ENCODE measurements around the gene LIX1L. TPM values are rescaled to one million over a fixed set of nuclear protein-coding genes. Genes with fewer than 3 reads are reported as not detected.

LIX1L gene
- total and polyA plus RNA-seq, 4 donors = 23.6 to 42.4 (median 37.3) TPM

DNA sequence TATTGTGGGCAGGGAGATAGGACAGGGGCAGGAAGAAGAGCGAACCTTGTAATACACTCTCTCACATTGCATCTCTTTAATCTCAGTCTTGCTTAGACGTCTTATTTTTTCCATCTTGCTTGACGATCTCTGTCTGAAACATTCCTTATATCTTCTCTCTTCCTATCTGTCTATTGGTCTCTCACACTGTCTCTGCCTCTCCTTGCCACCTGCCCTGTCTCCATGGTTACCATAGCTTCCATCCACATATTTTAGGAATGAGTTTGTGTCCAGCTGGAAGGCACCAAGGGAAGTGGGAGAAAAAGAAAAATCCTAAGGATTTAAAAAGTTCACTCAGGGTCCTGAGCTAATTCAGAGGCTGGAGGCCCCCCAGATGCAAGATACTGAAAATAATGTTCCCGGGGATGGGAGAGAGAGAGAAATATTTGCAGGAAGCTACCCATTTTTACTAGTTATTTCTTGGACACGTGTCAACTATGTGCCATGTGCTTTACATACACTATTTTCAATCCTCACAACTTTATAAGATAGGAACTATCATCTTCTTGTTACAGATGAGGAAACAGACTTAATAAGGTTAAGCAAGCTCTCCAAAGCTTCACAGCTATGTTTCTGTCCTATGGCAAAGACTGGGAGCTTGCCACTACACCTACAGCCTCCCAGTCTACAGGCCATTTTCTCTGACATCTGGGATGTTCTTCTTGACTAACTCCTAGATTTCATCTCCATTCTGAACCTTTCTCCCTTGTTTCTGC is 5.6 kb upstream of the LIX1L start:
- Histone ChIP-seq H3K36me3 (ENCODE audit: control insufficient read depth, insufficient read depth, low read length) (no peaks in the 10 kb centered on the region), H3K27ac (ENCODE audit: low read depth, low read length) (peak overlapping the region; percentile 96), H3K4me1 (ENCODE audit: control insufficient read depth, insufficient read depth, low read length) (peaks cover 42% of the 10 kb centered on the region), H3K9me3 (ENCODE audit: control insufficient read depth, insufficient read depth, low read length) (peaks cover 5% of the 10 kb centered on the region), H3K27me3 (ENCODE audit: control insufficient read depth, insufficient read depth, low read length) (no peaks in the 10 kb centered on the region), H3K4me3 (ENCODE audit: low read depth, low read length) (peak overlapping the region; percentile 64)
- DNase-seq (ENCODE audit: low read depth in 4 of 6, low spot score in 6 of 6) = peak in 2 of 6 donors; percentile 55 to 56
- WGBS (ENCODE audit: insufficient coverage) = 29% methylated on average over 3 of the region's 5 CpGs

DNA sequence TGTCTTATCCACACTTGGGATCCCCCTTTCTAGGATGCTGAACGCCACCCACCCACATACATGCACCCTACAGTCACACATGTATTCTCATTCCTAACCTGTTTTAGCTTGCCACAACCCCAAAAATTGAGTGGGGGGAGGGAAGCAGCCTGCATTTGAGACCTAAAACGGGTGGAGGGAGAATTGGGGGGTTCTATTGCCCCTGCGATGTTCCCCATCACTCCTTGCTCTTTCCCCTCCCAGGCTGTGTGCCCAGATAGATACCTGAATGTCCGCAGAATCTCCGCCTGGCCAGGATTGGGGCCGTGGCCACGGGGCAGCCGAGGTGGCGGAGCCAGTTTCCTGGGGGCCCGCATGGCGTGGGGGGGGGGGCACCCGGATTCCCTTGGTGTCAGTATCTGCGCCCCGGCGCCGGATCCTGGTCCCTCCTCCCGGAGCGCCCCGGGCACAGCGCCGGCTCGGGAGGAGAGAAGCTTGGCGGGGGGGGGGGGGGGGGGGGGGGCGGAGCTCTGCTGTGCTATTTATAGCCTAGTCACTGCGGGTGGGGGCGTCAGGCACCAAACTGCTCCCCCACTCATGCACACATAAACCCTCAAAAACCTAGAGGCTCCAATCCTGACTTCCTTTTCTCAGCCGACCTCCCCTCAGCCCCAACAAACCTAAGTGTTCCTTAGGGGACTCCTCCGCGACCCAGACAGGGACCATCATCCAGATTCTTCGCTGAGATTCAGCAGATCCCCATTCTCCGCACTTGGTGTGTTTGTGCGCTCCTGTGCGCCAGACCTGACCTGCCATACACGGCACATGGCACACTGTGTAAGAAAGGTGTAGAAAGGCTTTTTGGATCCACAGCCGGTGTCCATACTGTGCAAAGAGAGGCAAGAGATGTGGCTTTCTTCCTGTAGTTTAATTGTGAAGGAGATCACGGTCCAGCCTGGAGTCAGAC is 4.6 kb upstream of the LIX1L start:
- Histone ChIP-seq H3K4me1 (ENCODE audit: control insufficient read depth, insufficient read depth, low read length) (peaks cover 42% of the 10 kb centered on the region), H3K4me3 (ENCODE audit: low read depth, low read length) (peak overlapping the region; percentile 93), H3K36me3 (ENCODE audit: control insufficient read depth, insufficient read depth, low read length) (no peaks in the 10 kb centered on the region), H3K27ac (ENCODE audit: low read depth, low read length) (peak overlapping the region; percentile 96), H3K27me3 (ENCODE audit: control insufficient read depth, insufficient read depth, low read length) (no peaks in the 10 kb centered on the region), H3K9me3 (ENCODE audit: control insufficient read depth, insufficient read depth, low read length) (peaks cover 4% of the 10 kb centered on the region)
- peak in 3 of 6 donors; percentile 23 to 79 (median 78) for DNase-seq (ENCODE audit: low read depth in 4 of 6, low spot score in 6 of 6)
- 4% methylated on average over 14 of the region's 36 CpGs for WGBS (ENCODE audit: insufficient coverage)

DNA sequence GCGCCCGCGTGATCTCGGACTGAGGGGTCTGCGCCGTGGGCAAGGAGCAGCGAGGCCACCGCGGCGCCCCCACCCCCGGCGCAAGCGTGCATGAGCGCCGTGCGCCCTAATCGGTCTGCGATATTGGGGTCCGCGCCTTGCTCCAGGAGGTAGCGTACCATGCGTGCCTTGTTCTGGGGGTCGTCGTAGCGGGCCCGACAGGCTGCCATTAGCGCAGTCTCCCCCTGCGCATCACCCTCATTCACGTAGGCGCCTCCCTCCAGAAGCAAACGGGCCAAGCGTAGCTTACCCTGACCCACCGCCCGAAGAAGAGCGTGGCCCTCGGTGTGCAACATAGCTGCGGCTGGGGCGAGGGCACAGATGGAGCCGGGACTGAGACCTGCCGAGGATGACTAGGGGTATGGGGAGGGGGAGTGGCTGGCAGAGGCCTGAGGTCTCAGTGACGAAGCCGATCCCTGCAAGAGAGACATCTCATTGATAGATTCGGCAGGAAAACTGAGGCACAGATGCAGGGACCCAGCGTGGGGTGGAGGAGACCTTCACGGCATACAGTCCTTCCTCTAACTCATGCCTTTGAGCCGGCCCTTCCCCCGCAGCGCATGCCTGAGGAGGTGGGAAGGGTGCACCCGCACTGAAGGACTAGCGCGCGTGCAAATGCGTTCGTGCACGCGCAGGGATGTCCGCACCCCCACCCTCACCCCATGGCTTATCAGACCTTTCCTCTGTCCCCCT is 3.8 kb upstream of the LIX1L start:
- no peaks in the 10 kb centered on the region for H3K36me3 ChIP-seq (ENCODE audit: control insufficient read depth, insufficient read depth, low read length)
- no peaks in the 10 kb centered on the region for H3K27me3 ChIP-seq (ENCODE audit: control insufficient read depth, insufficient read depth, low read length)
- H3K4me3 ChIP-seq (ENCODE audit: low read depth, low read length) = peak overlapping the region; percentile 93
- peaks cover 42% of the 10 kb centered on the region for H3K4me1 ChIP-seq (ENCODE audit: control insufficient read depth, insufficient read depth, low read length)
- peak overlapping the region; percentile 94 for H3K27ac ChIP-seq (ENCODE audit: low read depth, low read length)
- DNase-seq (ENCODE audit: low read depth in 4 of 6, low spot score in 6 of 6) = peak in 3 of 6 donors; percentile 59 to 92 (median 81)
- H3K9me3 ChIP-seq (ENCODE audit: control insufficient read depth, insufficient read depth, low read length) = no peaks in the 10 kb centered on the region
- WGBS (ENCODE audit: insufficient coverage) = under 1% methylated on average over 50 of the region's 57 CpGs

DNA sequence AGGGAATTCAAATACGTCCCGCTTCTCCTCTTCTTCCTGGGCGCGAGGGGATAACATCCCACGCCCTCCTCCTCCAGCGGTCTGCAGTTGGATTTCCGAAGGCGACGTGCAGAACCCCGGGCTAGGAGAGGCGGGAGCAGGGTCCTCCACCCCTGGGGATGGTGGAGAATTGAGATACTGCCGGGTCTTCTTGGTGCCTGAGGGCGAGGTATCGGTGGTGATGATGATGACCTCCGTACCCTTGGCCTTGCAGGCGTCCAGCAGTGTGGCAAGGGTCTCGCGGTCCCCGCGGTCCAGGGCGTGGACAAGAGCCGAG is 3.2 kb upstream of the LIX1L start:
- Histone ChIP-seq H3K36me3 (ENCODE audit: control insufficient read depth, insufficient read depth, low read length) (no peaks in the 10 kb centered on the region), H3K27me3 (ENCODE audit: control insufficient read depth, insufficient read depth, low read length) (no peaks in the 10 kb centered on the region), H3K27ac (ENCODE audit: low read depth, low read length) (peak overlapping the region; percentile 94), H3K9me3 (ENCODE audit: control insufficient read depth, insufficient read depth, low read length) (no peaks in the 10 kb centered on the region), H3K4me3 (ENCODE audit: low read depth, low read length) (peak overlapping the region; percentile 93), H3K4me1 (ENCODE audit: control insufficient read depth, insufficient read depth, low read length) (peaks cover 42% of the 10 kb centered on the region)
- under 1% methylated on average over 16 of the region's 22 CpGs for WGBS (ENCODE audit: insufficient coverage)
- DNase-seq (ENCODE audit: low read depth in 4 of 6, low spot score in 6 of 6) = no peak

DNA sequence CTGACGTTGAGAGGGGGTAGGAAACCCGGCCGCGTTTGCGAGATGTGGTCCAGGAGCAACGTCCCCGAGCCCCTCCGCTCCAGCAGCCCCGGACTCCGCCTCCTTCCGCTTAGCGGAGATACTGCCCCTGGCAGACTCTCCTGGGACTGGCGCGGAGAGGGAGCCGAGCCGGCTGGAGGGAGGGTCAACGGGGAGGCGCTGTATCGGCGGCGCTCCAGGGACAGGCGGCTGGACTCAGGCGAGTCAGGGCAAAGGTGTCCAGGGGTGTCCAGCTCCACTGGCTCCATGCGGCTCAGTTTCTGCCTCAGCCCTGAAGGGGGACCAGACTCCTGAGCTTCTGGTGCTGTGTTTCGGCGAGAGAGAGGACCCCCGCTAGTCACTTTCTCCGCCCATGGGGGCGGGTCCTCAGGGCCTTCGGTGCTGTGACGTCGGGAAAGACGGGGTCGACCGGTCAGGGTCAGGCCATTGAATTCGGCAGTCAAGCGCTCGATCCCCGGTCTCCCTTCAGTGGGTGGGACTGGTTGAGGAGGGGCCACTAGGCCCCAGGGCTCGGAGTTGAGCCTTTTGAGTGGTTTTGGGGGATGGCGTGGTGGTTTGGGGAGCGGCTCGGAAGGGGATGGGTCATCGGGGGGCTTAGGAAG is 2.8 kb upstream of the LIX1L start:
- H3K27me3 ChIP-seq (ENCODE audit: control insufficient read depth, insufficient read depth, low read length) = no peaks in the 10 kb centered on the region
- peak overlapping the region; percentile 94 for H3K27ac ChIP-seq (ENCODE audit: low read depth, low read length)
- peak in 3 of 6 donors; percentile 76 to 95 (median 93) for DNase-seq (ENCODE audit: low read depth in 4 of 6, low spot score in 6 of 6)
- no peaks in the 10 kb centered on the region for H3K9me3 ChIP-seq (ENCODE audit: control insufficient read depth, insufficient read depth, low read length)
- no peaks in the 10 kb centered on the region for H3K36me3 ChIP-seq (ENCODE audit: control insufficient read depth, insufficient read depth, low read length)
- H3K4me1 ChIP-seq (ENCODE audit: control insufficient read depth, insufficient read depth, low read length) = peaks cover 42% of the 10 kb centered on the region
- WGBS (ENCODE audit: insufficient coverage) = 1% methylated on average over 43 of the region's 44 CpGs
- H3K4me3 ChIP-seq (ENCODE audit: low read depth, low read length) = peak overlapping the region; percentile 93

DNA sequence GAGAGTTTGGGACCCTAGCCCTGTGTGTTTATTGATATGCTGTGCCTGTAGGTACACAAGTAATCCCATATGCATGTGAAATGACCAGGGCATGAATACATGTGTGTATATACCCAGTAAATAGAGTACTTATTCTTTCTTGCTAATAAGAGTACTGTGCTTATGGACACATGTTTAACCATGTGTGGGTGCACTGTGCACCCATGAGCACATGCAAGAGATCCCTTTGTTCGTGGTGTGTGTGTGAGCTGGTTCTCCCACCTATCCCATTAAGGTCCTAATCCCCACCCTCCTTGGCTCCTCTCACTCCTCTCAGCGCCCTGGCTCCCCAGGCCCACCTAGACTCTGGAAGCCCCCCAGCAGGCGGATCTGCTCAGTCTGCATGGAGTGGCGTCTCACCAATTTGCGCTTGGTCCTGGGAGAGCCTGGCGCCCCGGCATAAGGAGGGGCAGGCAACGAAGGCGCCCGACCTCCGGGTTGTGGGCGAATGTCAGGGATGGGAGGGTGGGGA is 2.2 kb upstream of the LIX1L start:
- H3K9me3 ChIP-seq (ENCODE audit: control insufficient read depth, insufficient read depth, low read length) = no peaks in the 10 kb centered on the region
- 5% methylated on average over 10 of the region's 12 CpGs for WGBS (ENCODE audit: insufficient coverage)
- no peaks in the 10 kb centered on the region for H3K36me3 ChIP-seq (ENCODE audit: control insufficient read depth, insufficient read depth, low read length)
- peak overlapping the region; percentile 93 for H3K4me3 ChIP-seq (ENCODE audit: low read depth, low read length)
- peaks cover 42% of the 10 kb centered on the region for H3K4me1 ChIP-seq (ENCODE audit: control insufficient read depth, insufficient read depth, low read length)
- peak overlapping the region; percentile 94 for H3K27ac ChIP-seq (ENCODE audit: low read depth, low read length)
- no peaks in the 10 kb centered on the region for H3K27me3 ChIP-seq (ENCODE audit: control insufficient read depth, insufficient read depth, low read length)
- DNase-seq (ENCODE audit: low read depth in 4 of 6, low spot score in 6 of 6) = no peak

- no peaks in the 10 kb centered on the region for H3K9me3 ChIP-seq (ENCODE audit: control insufficient read depth, insufficient read depth, low read length)
- H3K4me3 ChIP-seq (ENCODE audit: low read depth, low read length) = no peak overlapping the region
- peaks cover 42% of the 10 kb centered on the region for H3K4me1 ChIP-seq (ENCODE audit: control insufficient read depth, insufficient read depth, low read length)
- DNase-seq (ENCODE audit: low read depth in 4 of 6, low spot score in 6 of 6) = no peak
- H3K27ac ChIP-seq (ENCODE audit: low read depth, low read length) = no peak overlapping the region
- H3K27me3 ChIP-seq (ENCODE audit: control insufficient read depth, insufficient read depth, low read length) = no peaks in the 10 kb centered on the region
- no peaks in the 10 kb centered on the region for H3K36me3 ChIP-seq (ENCODE audit: control insufficient read depth, insufficient read depth, low read length)
Measured at GRCh38 chr1:145959333-145959732, 1.5 kb upstream of the LIX1L start.

- Histone ChIP-seq H3K36me3 (ENCODE audit: control insufficient read depth, insufficient read depth, low read length) (no peaks in the 10 kb centered on the region), H3K27me3 (ENCODE audit: control insufficient read depth, insufficient read depth, low read length) (no peaks in the 10 kb centered on the region), H3K4me3 (ENCODE audit: low read depth, low read length) (no peak overlapping the region), H3K9me3 (ENCODE audit: control insufficient read depth, insufficient read depth, low read length) (no peaks in the 10 kb centered on the region), H3K4me1 (ENCODE audit: control insufficient read depth, insufficient read depth, low read length) (peaks cover 40% of the 10 kb centered on the region), H3K27ac (ENCODE audit: low read depth, low read length) (peak overlapping the region; percentile 96)
- no peak for DNase-seq (ENCODE audit: low read depth in 4 of 6, low spot score in 6 of 6)
Measured at GRCh38 chr1:145958734-145959133, 917 bp upstream of the LIX1L start.
